Measurements from ENCODE around the gene RNU5D-1.
"Not testable (repeated sequence)": the region's sequence is repeated elsewhere in the genome, so short reads cannot be mapped to it uniquely, and the experiment has no call there.

Gene RNU5D-1

GRCh38 chr1:44730741-44731512, at the start of gene RNU5D-1:
Gene RNU5D-1, minus strand, starts transcription at chr1:44731170.
- peak; percentile 78 for DNase-seq (ENCODE audit: low read depth)

GRCh38 chr1:44780583-44781121, 49.7 kb upstream of the RNU5D-1 start:
- DNase-seq (ENCODE audit: low read depth), result no peak

DNA sequence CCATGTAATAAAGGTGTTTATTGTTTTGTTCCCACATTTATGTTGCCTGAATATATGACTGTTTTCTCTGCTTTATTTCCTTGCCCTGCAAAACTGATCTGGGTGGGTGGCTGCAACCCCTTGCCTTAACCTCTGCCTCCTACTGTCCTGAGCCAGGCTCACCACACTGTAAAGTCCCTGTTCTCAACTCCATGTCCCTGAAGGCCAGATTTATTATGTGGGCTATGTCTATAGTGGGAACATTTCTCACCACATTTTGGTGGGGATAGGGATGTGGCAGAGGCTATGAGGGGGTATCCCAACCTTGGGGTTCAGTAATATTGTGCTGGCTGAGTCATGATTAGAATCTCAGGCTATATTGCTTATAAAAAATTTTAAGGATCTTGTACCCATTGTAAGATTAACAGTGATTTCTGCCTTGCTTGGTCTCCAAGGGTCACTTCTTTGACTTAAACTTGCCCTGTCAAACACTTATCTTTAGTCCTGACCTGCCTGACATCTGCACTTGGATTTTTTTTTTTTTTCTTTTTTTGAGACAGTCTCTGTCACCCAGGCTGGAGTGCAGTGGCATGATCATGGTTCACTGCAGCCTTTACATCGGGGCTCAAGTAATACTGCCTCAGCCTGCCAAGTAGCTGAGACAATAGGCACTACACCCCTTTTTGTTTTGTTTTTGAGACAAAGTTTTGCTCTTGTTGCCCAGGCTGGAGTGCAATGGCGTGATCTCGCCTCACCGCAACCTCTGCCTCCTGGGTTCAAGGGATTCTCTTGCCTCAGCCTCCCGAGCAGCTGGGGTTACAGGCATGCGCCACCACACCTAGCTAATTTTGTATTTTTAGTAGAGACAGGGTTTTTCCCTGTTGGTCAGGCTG, 48.0 kb upstream of the RNU5D-1 start:
- no peak for DNase-seq (ENCODE audit: low read depth)

DNA sequence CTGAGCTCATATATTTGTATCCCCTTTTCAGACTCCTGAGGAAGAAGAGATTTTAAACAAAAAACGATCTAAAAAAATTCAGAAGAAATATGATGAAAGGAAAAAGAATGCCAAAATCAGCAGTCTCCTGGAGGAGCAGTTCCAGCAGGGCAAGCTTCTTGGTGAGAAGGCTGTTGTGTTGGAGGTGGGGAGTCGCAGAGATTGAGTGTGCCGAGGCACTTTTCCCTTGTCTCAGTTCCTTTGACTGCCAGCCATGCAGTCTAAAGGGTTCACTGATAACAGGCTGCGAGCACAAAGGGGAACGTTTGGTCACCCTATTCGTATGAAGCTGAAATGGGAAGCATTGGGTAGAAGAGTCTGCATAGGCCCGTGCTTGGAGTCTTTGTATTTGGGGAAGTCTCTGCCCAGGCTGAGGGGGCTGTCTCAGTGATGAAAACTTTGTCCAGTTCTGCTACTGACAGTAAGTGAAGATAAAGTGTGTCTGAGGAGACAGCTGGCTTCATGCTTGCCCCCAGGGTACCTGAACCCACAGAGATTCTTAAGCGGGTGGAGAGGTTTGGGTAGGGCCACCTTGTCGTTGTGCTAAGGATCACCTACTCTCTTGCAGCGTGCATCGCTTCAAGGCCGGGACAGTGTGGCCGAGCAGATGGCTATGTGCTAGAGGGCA, 47.1 kb upstream of the RNU5D-1 start:
- no peak for DNase-seq (ENCODE audit: low read depth)

DNA sequence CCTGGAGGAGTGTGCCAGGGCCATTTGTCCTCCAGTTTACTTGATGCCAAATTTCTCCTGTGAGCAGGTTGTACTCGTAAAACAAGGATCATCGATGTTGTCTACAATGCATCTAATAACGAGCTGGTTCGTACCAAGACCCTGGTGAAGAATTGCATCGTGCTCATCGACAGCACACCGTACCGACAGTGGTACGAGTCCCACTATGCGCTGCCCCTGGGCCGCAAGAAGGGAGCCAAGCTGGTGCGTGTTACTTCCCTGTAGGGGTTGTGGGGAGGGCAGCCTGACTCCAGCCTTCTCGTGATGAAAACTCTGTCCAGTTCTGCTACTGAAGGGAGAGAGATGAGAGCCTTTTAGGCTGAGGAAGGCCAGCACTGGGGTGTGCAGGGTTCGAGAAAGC, 46.6 kb upstream of the RNU5D-1 start:
- DNase-seq (ENCODE audit: low read depth), result no peak

DNA sequence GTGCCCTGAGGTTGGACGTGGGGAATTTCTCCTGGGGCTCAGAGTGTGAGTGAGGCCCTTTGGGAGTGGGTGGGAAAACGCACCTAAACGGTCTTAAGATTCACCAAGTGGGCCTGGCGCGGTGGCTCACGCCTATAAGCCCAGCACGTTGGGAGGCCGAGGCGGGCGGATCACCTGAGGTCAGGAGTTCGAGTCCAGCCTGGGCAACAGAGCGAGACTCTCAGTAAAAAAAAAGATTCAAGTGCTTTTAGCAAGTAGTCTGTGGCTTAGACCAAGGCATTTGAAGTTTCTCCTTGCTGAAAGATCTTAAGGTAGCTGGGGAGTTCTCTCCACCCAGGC, 45.7 kb upstream of the RNU5D-1 start:
- DNase-seq (ENCODE audit: low read depth), result no peak

DNA sequence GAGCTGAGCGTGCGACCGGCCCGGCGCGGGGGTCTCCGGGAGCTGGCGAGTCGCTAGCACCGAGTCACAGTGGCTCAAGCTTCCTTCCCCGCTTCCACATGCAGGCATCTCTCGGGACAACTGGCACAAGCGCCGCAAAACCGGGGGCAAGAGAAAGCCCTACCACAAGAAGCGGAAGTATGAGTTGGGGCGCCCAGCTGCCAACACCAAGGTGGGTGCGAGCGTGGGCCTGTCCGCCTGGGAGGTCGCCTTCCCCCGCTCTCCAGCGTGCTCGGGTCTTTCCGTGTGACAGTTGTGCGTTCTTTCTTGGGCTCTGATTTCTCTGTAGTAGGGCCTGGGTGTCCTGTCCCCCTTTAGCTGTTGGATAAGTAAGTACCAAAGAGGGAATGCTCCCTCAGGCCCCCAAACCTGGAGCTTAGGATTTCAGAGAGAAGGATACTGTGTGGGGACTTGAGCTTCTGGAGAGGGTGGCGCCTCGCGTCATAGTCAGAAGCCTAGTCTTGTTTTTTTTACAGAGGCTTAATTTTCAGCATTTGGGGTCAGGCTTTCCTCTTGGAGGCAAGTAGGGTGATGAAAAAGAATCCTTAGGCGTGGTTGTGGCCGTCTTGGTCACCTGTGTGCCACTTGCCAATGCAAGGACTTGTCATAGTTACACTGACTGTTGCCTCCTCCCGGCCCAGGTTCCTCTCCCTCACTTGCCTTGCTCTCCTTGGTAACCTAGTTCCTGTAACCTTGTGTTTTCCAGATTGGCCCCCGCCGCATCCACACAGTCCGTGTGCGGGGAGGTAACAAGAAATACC, 45.2 kb upstream of the RNU5D-1 start:
- DNase-seq (ENCODE audit: low read depth), result no peak

DNA sequence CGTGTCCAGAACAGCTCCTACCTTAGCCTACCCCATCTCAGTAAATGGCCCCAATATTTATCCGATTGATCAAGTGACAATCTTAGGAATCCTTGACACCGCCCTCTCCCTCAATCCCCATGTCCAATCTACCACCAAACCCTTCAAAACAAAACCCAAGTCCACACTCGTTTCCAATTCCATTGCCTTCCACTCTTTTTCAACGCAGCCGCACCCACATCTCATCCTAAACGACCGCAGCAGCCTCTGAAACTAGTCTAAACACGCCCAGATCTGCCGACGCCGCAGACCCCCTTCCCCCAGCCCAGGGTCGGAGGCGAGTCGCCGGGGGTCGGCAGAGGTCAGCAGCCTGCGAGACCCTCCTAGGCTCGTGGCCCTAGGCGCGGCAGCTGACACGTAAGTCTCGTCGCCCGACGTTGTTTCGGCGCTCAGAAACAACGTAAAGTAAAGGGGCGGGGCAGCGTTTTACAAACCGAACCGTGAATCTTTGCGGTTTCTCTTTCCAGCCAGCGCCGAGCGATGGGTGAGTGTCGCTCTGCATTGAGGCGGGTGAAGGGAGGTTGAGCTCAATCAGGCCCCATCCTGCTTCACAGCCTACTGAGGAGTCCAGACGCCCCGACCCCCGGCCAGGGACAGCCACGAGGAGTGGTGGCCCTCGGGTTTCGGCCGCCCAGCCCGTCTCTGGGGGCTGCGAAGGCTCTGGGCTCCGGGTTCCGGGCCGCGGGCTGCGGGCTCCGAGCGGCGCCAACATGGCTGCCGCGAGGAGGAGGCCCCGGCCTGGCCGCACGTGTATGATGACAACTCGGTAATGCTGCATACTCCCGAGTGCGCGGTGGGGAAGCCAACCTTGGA, 44.3 kb upstream of the RNU5D-1 start, which contains the start of gene RPS8:
TSS of gene RPS8 (plus strand) at position 463 of the 852 bp plus-strand sequence. CDS start at position 520, 57 bp downstream.
- peak; percentile 74 for DNase-seq (ENCODE audit: low read depth)

GRCh38 chr1:44766421-44766820, 35.5 kb upstream of the RNU5D-1 start:
- DNase-seq (ENCODE audit: low read depth), result not testable (repeated sequence)

DNA sequence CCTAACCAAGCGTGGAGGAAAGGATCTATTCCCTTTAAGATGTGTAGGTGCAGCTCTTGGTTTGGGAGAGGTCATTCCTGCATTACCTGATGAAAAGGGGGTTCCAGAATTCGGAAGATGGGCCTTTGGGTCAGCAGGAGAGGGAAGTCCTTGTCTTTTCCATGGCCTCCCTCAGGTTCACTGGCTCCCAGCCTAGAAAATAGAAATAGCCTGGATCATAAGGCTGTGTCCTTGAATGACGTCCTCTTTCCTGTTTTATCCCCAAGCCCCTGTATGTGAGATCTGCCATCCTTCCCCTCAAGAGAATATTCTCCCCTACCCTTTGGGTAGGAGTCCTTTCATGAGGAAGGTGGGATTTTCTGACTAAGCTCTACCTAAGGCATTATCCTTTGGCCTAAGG, 29.9 kb upstream of the RNU5D-1 start:
- no peak for DNase-seq (ENCODE audit: low read depth)

- no peak for DNase-seq (ENCODE audit: low read depth)
Measured at GRCh38 chr1:44759077-44759476, 28.1 kb upstream of the RNU5D-1 start.

DNA sequence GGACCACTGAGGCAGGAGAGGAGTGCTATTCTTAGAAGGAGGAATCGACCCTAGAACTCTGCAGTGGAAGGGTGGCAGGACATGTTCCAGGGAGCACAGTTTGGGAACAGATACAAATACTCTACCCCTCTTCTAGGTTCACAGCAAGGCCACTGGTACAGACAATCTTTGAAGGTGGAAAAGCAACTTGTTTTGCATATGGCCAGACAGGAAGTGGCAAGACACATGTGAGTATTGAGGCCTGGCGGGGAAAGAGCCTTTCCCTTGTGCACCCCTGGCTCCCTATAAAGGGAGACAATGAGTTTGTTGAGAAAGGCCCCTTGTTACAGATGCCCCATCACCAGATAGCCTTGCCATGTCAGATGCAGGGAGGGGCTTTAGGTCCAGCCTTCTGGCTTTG, 26.4 kb upstream of the RNU5D-1 start:
- DNase-seq (ENCODE audit: low read depth), result no peak

GRCh38 chr1:44747878-44748277, 16.9 kb upstream of the RNU5D-1 start:
- DNase-seq (ENCODE audit: low read depth), result no peak

DNA sequence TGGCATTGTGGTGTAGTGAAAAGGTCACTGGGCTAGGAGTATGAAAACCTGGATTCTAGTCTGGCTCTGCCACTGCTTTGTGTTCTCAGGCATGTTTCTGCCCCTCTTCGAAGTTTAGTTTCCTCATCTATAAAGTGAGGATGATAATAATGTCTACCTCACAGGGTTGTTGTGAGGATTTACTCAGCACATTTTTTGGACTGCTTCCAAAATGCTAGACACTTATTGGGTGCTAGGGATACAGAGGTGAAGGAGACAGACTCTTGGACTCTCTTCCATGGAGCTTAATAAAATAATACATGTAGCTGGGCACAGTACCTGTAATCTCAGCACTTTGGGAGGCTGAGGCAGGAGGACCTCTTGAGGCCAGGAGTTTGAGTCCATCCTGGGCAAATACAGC, 12.2 kb upstream of the RNU5D-1 start:
- DNase-seq (ENCODE audit: low read depth), result no peak

DNA sequence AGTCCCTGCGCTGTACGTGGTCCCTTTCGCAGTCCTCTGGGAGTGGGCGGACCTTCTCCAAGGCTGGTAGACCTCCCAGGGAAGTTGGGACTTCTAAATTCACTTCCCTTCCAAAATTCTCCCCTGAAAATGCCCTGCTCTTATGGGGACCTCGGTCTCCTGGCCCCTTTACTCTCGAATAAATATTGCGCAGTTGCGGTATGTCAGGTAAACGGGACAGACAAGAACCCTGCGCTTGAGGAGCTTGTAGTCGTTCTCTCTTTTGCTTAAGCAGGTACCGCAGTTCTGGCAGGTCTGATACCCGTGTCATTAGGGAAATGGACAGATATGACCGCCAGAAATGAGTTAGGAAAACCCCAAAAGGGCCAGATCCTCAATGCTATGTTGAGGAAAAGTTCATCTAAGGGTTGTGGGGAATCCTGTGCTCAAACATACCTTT, 9.2 kb upstream of the RNU5D-1 start:
- no peak for DNase-seq (ENCODE audit: low read depth)

- peak; percentile 92 for DNase-seq (ENCODE audit: low read depth)
Measured at GRCh38 chr1:44739307-44740178, 8.6 kb upstream of the RNU5D-1 start, which contains the start of gene KIF2C. Gene KIF2C, plus strand, starts transcription at chr1:44739837. Its CDS starts 96 bp downstream, at chr1:44739933.

DNA sequence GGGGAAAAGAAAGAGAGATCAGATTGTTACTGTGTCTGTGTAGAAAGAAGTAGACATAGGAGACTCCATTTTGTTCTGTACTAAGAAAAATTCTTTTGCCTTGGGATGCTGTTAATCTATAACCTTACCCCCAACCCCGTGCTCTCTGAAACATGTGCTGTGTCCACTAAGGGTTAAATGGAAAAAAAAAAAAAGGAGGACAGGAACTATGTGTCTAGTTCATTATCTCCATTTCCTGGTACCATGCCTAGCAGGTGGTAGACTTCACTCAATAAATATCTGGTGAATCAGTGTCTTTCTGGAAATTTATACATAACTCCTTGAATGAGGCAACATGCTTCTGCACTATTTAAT, 8.0 kb upstream of the RNU5D-1 start:
- DNase-seq (ENCODE audit: low read depth), result not testable (repeated sequence)

GRCh38 chr1:44735992-44736391, 5.0 kb upstream of the RNU5D-1 start:
- no peak for DNase-seq (ENCODE audit: low read depth)

DNA sequence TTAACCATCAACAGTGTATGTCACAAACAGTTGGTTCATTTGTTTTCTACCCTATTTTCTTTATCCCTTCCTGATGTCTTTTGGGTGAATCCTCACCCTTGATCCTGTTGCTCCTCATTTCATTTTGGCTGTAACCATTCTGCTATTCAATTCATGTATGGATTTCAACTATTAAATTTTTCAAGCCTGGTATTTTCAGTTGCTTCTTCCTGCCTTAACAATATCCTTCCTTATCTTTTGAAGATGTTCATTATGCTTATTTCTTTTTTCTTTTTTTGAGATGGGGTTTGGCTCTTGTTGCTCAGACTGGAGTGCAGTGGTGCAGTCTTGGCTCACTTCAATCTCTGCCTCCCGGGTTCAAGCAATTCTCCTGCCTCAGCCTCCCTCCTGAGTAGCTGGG, 2.8 kb upstream of the RNU5D-1 start:
- no peak for DNase-seq (ENCODE audit: low read depth)

GRCh38 chr1:44733365-44733764, 2.4 kb upstream of the RNU5D-1 start:
- DNase-seq (ENCODE audit: low read depth), result no peak
